HepG2 (cell line): ENCODE results near the gene SEMA3G. TPM values are rescaled to one million over a fixed set of nuclear protein-coding genes. Genes with fewer than 3 reads are reported as not detected.

ENCODE experiments used
- ATAC-seq: fragments of 200-7000 bp; cut with Tn5 transposase; 3 replicates; pipeline ENCODE4 v1.9.1; 2020; ENCODE audit warnings: mild to moderate bottlenecking, moderate library complexity
- BruUV-seq: library from RNA; stranded (reverse); fragments of 400-500 nt; replicated peaks from 2 replicates; lab custom pipeline; 2021; lab: Mats Ljungman, UMichigan
- CTCF ChIA-PET: fragments of 300-600 bp; formaldehyde crosslinking; extraction: SDS; loops from one replicate; lab custom pipeline; 2021; ENCODE audit warnings: low total read pairs, inconsistent platforms, low intra/inter-chr PET ratio; lab: Yijun Ruan, JAX
- POLR2A ChIA-PET: fragments of 350-600 bp; sonication (Branson Sonifier 250); formaldehyde crosslinking; loops from one replicate; lab custom pipeline; 2020; ENCODE audit warnings: antibody characterized with exemption, inconsistent platforms; lab: Yijun Ruan, JAX
- DNase-seq: peaks from one replicate; pipeline ENCODE4 v3.0.0-alpha.2; 2015; ENCODE audit warnings: low spot score
- FAIRE-seq: peaks from 3 replicates; lab custom pipeline; 2011; peaks lifted over from hg19 to GRCh38; lab: Jason Lieb, UNC
- H2AFZ ChIP-seq: one replicate; pipeline ENCODE4 v1.6.1; 2011; ENCODE audit warnings: low read length, inconsistent platforms
- H3K27ac ChIP-seq: fragments of 300-600 bp; 3 replicates; pipeline ENCODE4 v1.8.0; 2011; ENCODE audit warnings: mixed run types, mild to moderate bottlenecking, mixed read lengths, low read length, inconsistent platforms; ENCODE audit not compliant: insufficient read depth; ENCODE audit errors: extremely low read length
- H3K27me3 ChIP-seq, 2 experiments: fragments of 200-600 bp in 1 of 2; 2 replicates in 1 of 2; 3 replicates in 1 of 2; pipeline versions ENCODE4 v1.6.0 to v1.8.0; 2011; ENCODE audit warnings: low read length in 2 of 2, mild to moderate bottlenecking in 2 of 2, moderate library complexity in 2 of 2, inconsistent platforms in 1 of 2; ENCODE audit not compliant: insufficient read depth in 2 of 2, control insufficient read depth in 1 of 2
- H3K36me3 ChIP-seq, 2 experiments: fragments of 200-600 bp in 1 of 2; replicated peaks in 1 of 2; 2 replicates in 1 of 2; 3 replicates in 1 of 2; pipeline versions ENCODE4 v1.5.1 to v1.8.0; 2011; ENCODE audit warnings: low read length in 2 of 2, inconsistent platforms in 1 of 2; ENCODE audit not compliant: insufficient read depth in 2 of 2, control insufficient read depth in 1 of 2
- H3K4me1 ChIP-seq: 2 replicates; pipeline ENCODE4 v1.5.1; 2012; ENCODE audit warnings: low read length, inconsistent platforms; ENCODE audit not compliant: insufficient read depth
- H3K4me2 ChIP-seq: 2 replicates; pipeline ENCODE4 v1.6.0; 2011; ENCODE audit warnings: low read depth, low read length, inconsistent platforms
- H3K4me3 ChIP-seq, 3 experiments: fragments of 200-600 bp in 1 of 3; sonication (generic), shearing (Covaris generic) in 1 of 3; replicated peaks in 1 of 3; 2 replicates each; pipeline ENCODE4 v1.5.1; 2011 to 2016; ENCODE audit warnings: low read length in 3 of 3, inconsistent platforms in 2 of 3, low read depth in 2 of 3, mild to moderate bottlenecking in 2 of 3, control low read depth in 1 of 3, mixed read lengths in 1 of 3; ENCODE audit not compliant: insufficient read depth in 1 of 3
- H3K79me2 ChIP-seq: one replicate; pipeline ENCODE4 v1.6.1; 2011; ENCODE audit warnings: low read length, inconsistent platforms; ENCODE audit not compliant: insufficient read depth
- H3K9ac ChIP-seq: 2 replicates; pipeline ENCODE4 v1.6.0; 2011; ENCODE audit warnings: mild to moderate bottlenecking, low read depth, low read length, inconsistent platforms; ENCODE audit not compliant: insufficient read depth
- H3K9me3 ChIP-seq: 2 replicates; pipeline ENCODE4 v1.5.1; 2012; ENCODE audit warnings: mild to moderate bottlenecking, low read length
- H4K20me1 ChIP-seq: 2 replicates; pipeline ENCODE4 v1.6.0; 2011; ENCODE audit warnings: inconsistent platforms, mild to moderate bottlenecking, low read length, moderate library complexity; ENCODE audit not compliant: insufficient read depth
- EEA1 ChIP-seq: sonication (generic); formaldehyde crosslinking; IDR thresholded peaks from 2 replicates; pipeline ENCODE4 v1.5.1; 2020; ENCODE audit warnings: mild to moderate bottlenecking, missing genetic modification reagents, borderline replicate concordance
- IKZF4 ChIP-seq: sonication (generic); formaldehyde crosslinking; IDR thresholded peaks from 2 replicates; pipeline ENCODE4 v1.5.1; 2020; ENCODE audit warnings: borderline replicate concordance, mild to moderate bottlenecking, low read depth, missing genetic modification reagents; ENCODE audit errors: not compliant biosample characterization
- IRF1 ChIP-seq: sonication (generic); formaldehyde crosslinking; IDR thresholded peaks from 2 replicates; pipeline ENCODE4 v1.4.0; 2020; ENCODE audit warnings: low read depth, mild to moderate bottlenecking, missing genetic modification reagents
- PHB2 ChIP-seq: fragments of 450-650 bp; IDR thresholded peaks from 2 replicates; pipeline ENCODE4 v1.6.1; 2018; ENCODE audit not compliant: partially characterized antibody
- SOX13 ChIP-seq, 3 experiments: fragments of 450-650 bp in 1 of 3; sonication (generic) in 1 of 3; formaldehyde crosslinking in 1 of 3; IDR thresholded peaks in 2 of 3; conservative IDR thresholded peaks in 1 of 3; 2 replicates each; pipeline versions ENCODE4 v1.5.0 to v1.6.1; 2016 to 2020; ENCODE audit warnings: antibody characterized with exemption in 1 of 3, mild to moderate bottlenecking in 1 of 3, missing compliant biosample characterization in 1 of 3, missing genetic modification reagents in 1 of 3, moderate library complexity in 1 of 3
- THRA ChIP-seq: sonication (generic); formaldehyde crosslinking; IDR thresholded peaks from 2 replicates; pipeline ENCODE4 v1.4.0; 2020; ENCODE audit warnings: missing genetic modification reagents, borderline replicate concordance
- U2AF1 ChIP-seq: fragments of 200-400 bp; formaldehyde crosslinking; optimal IDR thresholded peaks from 2 replicates; pipeline ENCODE3; 2017; ENCODE audit warnings: mild to moderate bottlenecking, low read depth, low read length
- ZNF101 ChIP-seq: sonication (generic); formaldehyde crosslinking; IDR thresholded peaks from 2 replicates; pipeline ENCODE4 v1.4.0; 2020; ENCODE audit warnings: mild to moderate bottlenecking, low read depth, missing genetic modification reagents, borderline replicate concordance
- ZNF124 ChIP-seq: sonication (generic); formaldehyde crosslinking; IDR thresholded peaks from 2 replicates; pipeline ENCODE4 v1.4.0; 2020; ENCODE audit warnings: missing genetic modification reagents
- ZNF264 ChIP-seq: sonication (generic); formaldehyde crosslinking; IDR thresholded peaks from 2 replicates; pipeline ENCODE4 v1.4.0; 2020; ENCODE audit warnings: missing genetic modification reagents
- ZNF460 ChIP-seq: sonication (generic); formaldehyde crosslinking; IDR thresholded peaks from 2 replicates; pipeline ENCODE4 v1.5.1; 2020; ENCODE audit warnings: missing genetic modification reagents, mild to moderate bottlenecking, borderline replicate concordance
- ZNF567 ChIP-seq: sonication (generic); formaldehyde crosslinking; IDR thresholded peaks from 2 replicates; pipeline ENCODE4 v1.8.1; 2023; ENCODE audit warnings: mild to moderate bottlenecking, missing genetic modification reagents, borderline replicate concordance
- ZNF773 ChIP-seq: sonication (generic); formaldehyde crosslinking; IDR thresholded peaks from 2 replicates; pipeline ENCODE4 v1.4.0; 2020; ENCODE audit warnings: missing genetic modification reagents, borderline replicate concordance
- ZNF790 ChIP-seq: sonication (generic); formaldehyde crosslinking; IDR thresholded peaks from 2 replicates; pipeline ENCODE4 v1.8.0; 2022; ENCODE audit warnings: missing genetic modification reagents, mild to moderate bottlenecking, borderline replicate concordance
- WGBS: methylation state at CpG from one replicate; pipeline ENCODE4 v1.1.6; 2017; ENCODE audit warnings: low lambda C conversion rate; 5-methylcytosine and 5-hydroxymethylcytosine counted together
- in situ Hi-C: cut with HindIII; loops from 2 replicates; pipeline ENCODE4 v1.10.0; 2017; ENCODE audit warnings: low pct_unique_long_range_greater_than_20kb; ENCODE audit not compliant: extremely low pct_ligation_motif_present
- intact Hi-C: fragments of 100-400 bp; cut with micrococcal nuclease; formaldehyde crosslinking; loops from one replicate; pipeline ENCODE4 v1.10.0; 2022; ENCODE audit not compliant: unreplicated experiment
- polyA plus RNA-seq, 8 experiments: library from polyadenylated mRNA; depleted of rRNA in 3 of 8; stranded (reverse) in 7 of 8; unstranded in 1 of 8; fragments of >200 nt; fragmentation: Illumina TruSeq in 4 of 8; extraction: Trizol in 4 of 8; gene quantifications; 2 replicates each; pipeline versions ENCODE4 v1.2.1 to v1.2.3, GENCODE V29; 2011 to 2016; ENCODE audit warnings: low read depth in 4 of 8, missing spikeins in 1 of 8, mixed read lengths in 1 of 8; ENCODE audit not compliant: insufficient read depth in 1 of 8
- total RNA-seq, 5 experiments: library from RNA; depleted of rRNA; stranded (reverse); fragments of >200 nt; fragmentation: Illumina TruSeq; extraction: Trizol; gene quantifications; 2 replicates each; pipeline ENCODE4 v1.2.3, GENCODE V29; 2016; ENCODE audit warnings: low read depth in 1 of 5
- TF ChIP-seq, protein P1 (sequence below): sonication (generic); formaldehyde crosslinking; IDR thresholded peaks from 2 replicates; pipeline ENCODE4 v1.4.0; 2020; ENCODE audit warnings: missing genetic modification reagents
- TF ChIP-seq, protein P2 (sequence below): sonication (generic); formaldehyde crosslinking; IDR thresholded peaks from 2 replicates; pipeline ENCODE4 v1.4.0; 2020; ENCODE audit warnings: missing genetic modification reagents

SEMA3G gene
- total and polyA plus RNA-seq, 2 of the 13 experiments (the other 11 are each of a cell fraction or from before 2014, with no cell fraction given) = 6.1 to 8.3 TPM

DNA sequence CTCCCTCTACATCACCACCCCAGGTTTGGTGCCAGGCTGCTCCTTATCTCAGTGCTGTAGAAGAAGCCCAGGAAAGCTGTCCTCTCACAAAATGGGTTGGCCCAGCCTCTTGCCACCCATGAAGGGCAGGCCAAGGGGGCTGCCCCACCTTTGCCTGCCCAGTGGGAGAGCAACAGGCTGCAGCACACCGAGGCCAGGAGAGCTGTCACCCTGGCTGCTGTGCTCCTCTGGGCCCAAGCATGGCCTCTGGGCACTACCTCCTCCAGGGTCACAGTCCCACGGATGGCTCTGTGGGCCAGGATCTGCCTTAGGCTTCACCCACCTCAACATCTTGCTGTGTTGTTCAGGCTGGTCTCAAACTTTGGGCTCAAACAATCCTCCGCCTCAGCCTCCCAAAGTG lies 43.8 kb upstream of the SEMA3G start:
- Histone ChIP-seq H3K4me3 (no peak overlapping the region), H3K4me2 (no peak overlapping the region), H3K79me2 (no peaks in the 10 kb centered on the region), H2AFZ (no peak overlapping the region), H3K4me1 (peaks cover 4% of the 10 kb centered on the region; the same call in 1 of the 2 replicates), H3K9ac (no peak overlapping the region), H4K20me1 (no peaks in the 10 kb centered on the region; the same call in 1 of the 2 replicates), H3K36me3 (peaks cover 18 to 41% of the 10 kb centered on the region in 2 experiments), H3K27ac (no peak overlapping the region), H3K9me3 (no peaks in the 10 kb centered on the region), H3K27me3 (no peaks in the 10 kb centered on the region)
- DNase-seq (no peak), FAIRE-seq (no peak), ATAC-seq (no peak)
- BruUV-seq = no TSS peak
- ChIA-PET CTCF (no interaction called here), POLR2A (no interaction called here)
- no CpG with 5 or more reads among the region's 3 CpGs for WGBS
- intact Hi-C loops = no loop called here
- in situ Hi-C loops = no loop called here
- TF ChIP-seq, protein P1, sequence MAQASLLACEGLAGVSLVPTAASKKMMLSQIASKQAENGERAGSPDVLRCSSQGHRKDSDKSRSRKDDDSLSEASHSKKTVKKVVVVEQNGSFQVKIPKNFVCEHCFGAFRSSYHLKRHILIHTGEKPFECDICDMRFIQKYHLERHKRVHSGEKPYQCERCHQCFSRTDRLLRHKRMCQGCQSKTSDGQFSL (CRISPR knock-in tag) = no peak
- TF ChIP-seq ZNF567 (CRISPR knock-in tag) = no peak
- TF ChIP-seq ZNF773 (CRISPR knock-in tag) = no peak
- TF ChIP-seq EEA1 (CRISPR knock-in tag) = no peak
- TF ChIP-seq ZNF264 (CRISPR knock-in tag) = no peak
- no peak for TF ChIP-seq PHB2
- no peak for TF ChIP-seq ZNF460 (CRISPR knock-in tag)
- TF ChIP-seq IKZF4 (CRISPR knock-in tag) = no peak
- TF ChIP-seq ZNF790 (CRISPR knock-in tag) = no peak
- TF ChIP-seq U2AF1 = no peak
- no peak for TF ChIP-seq ZNF124 (CRISPR knock-in tag)
- TF ChIP-seq SOX13 (IDR thresholded peaks at IDR 0.05) = no peak
- TF ChIP-seq SOX13 (CRISPR knock-in tag; conservative IDR thresholded peaks at IDR 0.05 in 1 of 2, IDR thresholded peaks at IDR 0.05 in 1 of 2) = no peak
- no peak for TF ChIP-seq IRF1 (CRISPR knock-in tag)
- TF ChIP-seq THRA (CRISPR knock-in tag) = no peak
- TF ChIP-seq ZNF101 (CRISPR knock-in tag) = no peak
- TF ChIP-seq, protein P2, sequence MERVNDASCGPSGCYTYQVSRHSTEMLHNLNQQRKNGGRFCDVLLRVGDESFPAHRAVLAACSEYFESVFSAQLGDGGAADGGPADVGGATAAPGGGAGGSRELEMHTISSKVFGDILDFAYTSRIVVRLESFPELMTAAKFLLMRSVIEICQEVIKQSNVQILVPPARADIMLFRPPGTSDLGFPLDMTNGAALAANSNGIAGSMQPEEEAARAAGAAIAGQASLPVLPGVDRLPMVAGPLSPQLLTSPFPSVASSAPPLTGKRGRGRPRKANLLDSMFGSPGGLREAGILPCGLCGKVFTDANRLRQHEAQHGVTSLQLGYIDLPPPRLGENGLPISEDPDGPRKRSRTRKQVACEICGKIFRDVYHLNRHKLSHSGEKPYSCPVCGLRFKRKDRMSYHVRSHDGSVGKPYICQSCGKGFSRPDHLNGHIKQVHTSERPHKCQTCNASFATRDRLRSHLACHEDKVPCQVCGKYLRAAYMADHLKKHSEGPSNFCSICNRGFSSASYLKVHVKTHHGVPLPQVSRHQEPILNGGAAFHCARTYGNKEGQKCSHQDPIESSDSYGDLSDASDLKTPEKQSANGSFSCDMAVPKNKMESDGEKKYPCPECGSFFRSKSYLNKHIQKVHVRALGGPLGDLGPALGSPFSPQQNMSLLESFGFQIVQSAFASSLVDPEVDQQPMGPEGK (CRISPR knock-in tag) = no peak
